HG03045 (cell line): ENCODE data around the gene MRPL54.
"Not testable (repeated sequence)": the region's sequence is repeated elsewhere in the genome, so short reads cannot be mapped to it uniquely, and the experiment has no call there.

Experiments
- ATAC-seq: cut with Tn5 transposase; IDR thresholded peaks from one replicate; pipeline ENCODE4 v1.9.1; 2021; ENCODE audit warnings: mild to moderate bottlenecking, moderate library complexity; ENCODE audit not compliant: unreplicated experiment

Gene MRPL54

DNA sequence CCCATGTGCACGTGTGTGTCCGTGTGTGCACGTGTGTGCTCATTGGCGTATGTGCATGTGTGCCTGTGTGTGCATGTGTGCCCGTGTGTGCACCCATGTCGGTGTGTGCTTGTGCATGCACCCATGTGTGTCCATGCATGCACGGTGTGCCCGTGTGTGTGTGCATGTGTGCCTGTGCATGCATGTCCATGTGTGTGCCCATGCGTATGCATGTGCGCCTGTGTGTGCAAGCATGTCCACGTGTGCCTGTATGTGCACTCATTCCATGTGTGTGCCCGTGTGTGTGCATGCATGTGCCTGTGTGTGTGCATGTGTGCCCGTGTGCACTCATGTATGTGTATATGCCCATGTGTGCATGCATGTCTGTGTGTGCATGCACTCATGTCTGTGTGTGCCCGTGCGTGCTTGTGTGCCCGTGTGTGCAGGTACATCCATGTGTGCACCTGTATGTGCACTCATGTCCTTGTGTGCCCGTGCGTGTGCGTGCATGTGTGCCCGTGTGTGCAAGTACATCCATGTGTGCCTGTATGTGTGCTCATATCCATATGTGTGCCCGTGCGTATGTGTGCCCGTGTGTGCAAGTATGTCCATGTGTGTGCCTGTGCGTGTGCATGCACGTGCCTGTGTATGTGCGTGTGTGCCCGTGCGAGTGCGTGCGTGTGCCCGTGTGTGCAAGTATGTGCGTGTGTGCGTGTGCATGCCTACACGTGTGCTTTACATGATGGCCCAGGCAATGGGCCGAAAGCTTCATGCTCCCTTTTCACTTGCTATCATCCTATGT is 45.3 kb downstream of the MRPL54 start:
- no peak for ATAC-seq

DNA sequence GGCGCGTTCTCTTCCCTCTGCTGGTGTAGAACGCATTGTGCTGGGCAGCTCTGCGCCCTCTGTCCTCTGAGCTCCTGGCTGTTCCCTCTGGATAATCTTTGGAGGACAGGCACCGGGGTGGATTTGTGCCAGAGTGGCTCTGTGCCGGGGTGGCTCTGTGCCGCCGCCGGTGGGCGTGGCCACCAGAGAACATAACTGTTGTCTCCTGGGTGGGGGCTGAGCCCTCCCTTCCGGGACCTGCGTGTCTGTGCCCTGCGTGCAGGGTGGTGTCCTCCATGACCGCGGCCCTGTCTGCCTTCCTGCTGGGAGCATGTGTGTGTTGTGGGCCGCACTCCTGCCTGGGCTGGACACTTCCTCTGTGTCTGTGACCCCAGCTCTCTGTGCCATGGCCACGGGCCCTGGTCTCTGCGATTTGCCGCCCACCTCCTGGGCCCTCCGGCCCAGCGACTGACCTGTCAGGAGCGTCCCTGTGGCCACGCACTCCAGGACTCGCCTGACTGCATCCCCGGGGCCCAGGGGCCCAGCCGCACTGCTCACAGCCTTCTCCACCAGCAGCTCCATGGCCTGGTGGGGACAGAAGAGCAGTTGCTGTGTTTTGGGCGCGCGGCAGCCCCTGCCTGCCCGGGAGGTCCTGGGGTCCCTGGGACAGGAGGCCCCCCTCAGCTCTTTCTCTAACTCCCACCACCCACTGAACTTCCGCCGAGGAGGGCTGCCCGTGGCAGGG is 46.1 kb downstream of the MRPL54 start:
- no peak for ATAC-seq

DNA sequence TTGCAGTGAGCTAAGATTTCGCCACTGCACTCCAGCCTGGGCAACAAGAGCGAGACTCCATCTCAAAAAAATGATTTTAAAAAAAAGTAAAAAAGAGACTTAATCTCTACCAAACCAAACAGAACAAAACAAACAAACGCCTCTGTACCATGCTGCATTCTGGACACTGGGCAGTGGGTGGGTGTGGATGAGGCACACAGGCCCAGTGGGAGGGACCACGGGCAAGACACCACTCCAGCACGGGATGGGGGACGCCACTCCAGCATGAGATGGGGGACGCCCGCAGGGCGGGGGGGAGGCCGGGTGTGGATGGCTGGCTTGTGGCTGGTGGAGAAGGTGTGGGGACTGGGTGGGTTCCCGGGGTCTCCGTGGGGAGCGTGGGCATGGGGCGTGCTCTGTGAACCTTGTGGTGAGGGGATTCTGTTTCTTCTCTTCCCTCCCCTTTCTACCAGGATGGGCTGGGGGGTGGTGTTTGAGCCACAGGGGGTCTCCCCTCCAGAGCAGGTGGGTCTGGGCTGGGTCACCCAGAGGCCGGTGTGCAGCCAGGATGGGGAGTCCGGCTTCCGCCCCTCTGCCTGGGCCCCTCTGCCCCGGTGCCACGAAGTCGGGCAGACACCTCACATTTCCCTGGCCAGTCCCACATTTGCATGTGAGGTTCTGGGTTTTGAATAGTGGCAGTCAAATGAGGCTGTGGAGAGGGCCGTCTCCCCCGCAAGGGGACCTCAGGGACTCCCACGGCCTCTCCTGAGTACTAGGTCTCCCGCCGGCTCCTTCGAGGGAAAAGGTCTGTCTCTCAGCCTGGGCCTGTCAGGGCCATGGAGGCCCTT is 47.6 kb downstream of the MRPL54 start:
- no peak for ATAC-seq

DNA sequence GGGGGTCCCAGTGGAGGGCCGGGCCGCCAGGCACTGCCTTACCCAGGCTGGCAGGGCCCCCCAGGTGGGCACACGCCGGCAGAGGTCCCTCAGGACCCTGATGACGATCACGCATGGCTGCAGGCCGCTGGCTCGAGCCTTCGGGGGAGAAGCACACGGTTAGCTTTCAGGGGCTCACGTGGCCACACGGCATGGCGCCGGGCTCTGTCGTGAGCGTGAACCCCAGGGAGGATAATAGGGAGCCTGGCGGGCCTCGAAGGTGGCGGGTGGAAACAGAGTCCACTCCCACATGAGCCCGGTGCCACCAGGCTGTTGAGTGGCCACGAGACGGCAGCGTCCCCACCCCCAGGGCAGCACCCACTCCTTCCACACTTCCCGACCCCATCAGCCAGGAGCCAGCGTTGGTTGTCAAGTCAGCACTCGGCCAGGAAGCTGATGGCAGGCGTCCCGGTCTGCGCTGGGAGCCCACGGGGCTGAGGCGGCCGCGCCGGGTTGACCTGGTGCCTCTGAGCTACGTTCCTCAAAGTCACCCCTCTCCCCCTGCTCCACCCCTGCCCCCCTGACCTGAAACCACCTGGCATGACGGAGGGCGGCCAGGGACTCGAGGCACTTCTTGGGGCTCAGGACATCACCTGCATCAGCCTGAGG is 48.4 kb downstream of the MRPL54 start:
- no peak for ATAC-seq

DNA sequence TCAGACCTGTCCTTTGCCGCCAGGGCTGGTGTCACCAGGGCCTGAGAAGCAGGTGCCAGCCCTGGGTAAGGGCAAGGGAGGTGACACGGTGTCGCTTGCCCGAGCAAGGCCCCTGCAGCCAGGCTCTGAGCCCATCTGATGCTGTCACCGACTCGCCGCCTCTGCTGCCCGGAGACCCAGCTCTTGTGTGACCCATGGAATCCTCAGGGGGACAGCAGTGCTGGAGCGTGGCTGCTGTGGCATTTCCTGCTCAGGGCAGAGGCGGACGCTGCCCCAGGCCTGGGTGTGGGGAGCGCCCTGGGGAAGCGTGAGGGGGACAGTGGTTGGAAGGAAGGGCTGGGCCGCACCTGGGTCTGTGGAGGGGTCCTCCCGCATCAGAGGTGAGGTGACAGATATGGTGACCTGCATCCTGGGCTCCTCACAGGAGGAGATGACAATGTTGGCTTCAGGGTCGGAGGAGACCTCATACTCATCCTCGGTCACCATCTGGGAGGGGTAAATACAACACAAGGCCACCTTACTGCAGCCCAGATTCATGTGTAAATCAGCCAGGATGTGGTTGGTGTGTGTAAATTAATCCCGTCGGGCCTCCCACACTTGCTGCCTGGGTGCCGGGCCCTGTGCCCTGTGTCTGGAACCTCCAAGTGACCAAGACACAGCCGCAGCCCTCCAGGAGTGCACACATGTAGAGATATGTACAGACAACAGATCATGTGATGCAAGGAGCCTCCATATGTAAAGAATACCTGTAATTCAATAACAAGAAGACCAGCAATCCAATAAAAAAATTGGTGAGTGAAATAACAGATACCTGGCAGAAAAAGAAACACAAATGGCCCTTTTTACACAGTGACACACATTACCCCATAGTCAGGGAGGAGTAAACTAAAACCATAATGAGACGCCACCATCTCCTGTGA is 51.3 kb downstream of the MRPL54 start:
- no peak for ATAC-seq

DNA sequence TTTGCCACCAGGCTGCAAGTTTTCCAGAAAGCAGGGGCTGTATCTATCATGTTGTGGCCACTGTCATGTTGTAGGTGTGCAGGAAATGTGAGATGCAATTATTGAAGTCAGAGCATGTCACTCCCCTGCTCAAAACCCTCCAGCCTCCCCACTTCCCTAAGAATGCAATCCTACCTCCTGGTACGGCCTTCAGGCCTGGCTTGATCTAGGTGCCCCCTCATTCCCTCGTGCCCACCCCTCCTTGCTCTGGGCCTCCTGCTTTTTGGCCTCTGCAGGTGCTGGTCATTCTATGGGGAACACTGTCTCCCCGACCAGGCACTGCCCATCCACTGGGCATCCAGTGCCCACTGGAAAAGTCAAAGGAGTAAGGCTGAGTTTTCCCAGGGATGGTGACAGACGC is 52.2 kb downstream of the MRPL54 start:
- no peak for ATAC-seq

DNA sequence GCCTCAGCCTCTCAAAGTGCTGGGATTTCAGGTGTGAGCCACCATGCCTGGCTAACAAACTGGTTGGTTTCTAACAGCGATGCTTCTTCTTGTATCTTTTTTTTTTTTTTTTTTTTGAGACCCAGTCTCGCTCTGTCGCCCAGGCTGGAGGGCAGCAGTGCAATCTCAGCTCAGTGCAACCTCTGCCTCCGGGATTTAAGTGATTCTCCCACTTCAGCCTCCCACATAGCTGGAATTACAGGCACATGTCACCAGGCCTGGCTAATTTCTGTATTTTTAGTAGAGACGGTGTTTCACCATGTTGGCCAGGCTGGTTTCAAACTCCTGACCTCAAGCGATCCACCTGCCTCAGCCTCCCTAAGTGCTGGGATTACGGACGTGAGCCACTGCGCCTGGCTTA is 53.7 kb downstream of the MRPL54 start:
- ATAC-seq, result not testable (repeated sequence)

DNA sequence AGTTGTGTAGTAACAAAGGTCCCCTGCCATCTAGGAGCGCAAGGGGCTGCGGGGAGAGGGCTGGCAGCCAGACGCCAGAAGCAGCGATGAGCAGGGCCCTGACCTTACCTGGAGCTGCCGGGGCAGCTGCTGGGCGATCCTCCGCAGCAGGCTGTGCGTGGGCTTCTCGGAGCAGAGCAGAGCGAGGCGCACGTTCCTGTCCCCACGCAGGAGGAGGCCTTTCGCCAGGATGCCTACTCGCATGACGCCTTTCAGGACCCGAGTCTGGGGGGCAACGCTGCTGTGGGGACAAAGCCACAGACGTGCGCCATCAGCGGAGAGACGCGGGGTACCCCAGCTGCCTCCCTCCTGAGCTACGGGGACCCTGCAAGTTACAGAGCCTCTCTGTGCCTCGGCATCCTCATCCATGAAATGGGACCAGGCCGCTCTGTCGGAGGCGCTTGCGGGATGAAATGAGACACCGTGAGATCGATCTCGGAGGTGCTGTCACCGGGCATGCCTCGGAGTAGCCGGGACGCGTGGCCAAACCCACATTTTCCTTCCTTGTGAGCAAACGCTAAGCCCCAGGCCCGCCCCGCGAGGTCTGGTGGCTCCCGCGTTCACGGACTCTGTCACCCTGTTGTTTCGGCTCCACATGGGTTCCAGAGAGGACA is 54.2 kb downstream of the MRPL54 start:
- no peak for ATAC-seq
